Fibroblast of lung (primary cell): Measurements from ENCODE around the gene ERGIC3.
"Not testable (repeated sequence)": the region's sequence is repeated elsewhere in the genome, so short reads cannot be mapped to it uniquely, and the experiment has no call there.

Source experiments
- EZH2 ChIP-seq: IDR thresholded peaks from 2 replicates; pipeline ENCODE4 v1.5.1; 2012; ENCODE audit warnings: low read length, control low read depth, mild to moderate bottlenecking; ENCODE audit errors: missing control alignments
- TF ChIP-seq, protein P1 (sequence below), 2 donors: IDR thresholded peaks in 1 of 2; conservative IDR thresholded peaks in 1 of 2; 1 replicate in 1 of 2; 2 replicates in 1 of 2; pipeline ENCODE4 v1.5.1; 2011 to 2012; ENCODE audit warnings: low read length in 2 of 2, control low read depth in 1 of 2, inconsistent platforms in 1 of 2, low read depth in 1 of 2, mild to moderate bottlenecking in 1 of 2

DNA sequence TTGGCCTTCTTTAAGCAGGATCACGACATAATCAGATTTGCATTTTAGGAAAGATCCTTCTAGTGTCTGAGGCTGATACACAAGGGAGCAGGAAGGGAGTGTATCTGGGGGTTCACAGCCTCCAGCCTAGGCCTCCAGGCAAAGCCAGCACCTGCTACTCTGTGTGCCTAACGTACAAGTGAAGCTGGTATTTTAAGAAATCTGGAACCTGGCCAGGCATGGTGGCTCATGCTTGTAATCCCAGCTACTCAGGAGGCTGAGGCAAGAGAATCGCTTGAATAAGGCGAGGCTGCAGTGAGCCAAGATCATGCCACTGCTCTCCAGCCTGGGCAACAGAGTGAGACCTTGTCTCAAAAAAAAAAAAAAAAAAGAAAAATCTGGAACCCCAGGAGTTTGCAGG lies 13.6 kb downstream of the ERGIC3 start:
- TF ChIP-seq, protein P1, sequence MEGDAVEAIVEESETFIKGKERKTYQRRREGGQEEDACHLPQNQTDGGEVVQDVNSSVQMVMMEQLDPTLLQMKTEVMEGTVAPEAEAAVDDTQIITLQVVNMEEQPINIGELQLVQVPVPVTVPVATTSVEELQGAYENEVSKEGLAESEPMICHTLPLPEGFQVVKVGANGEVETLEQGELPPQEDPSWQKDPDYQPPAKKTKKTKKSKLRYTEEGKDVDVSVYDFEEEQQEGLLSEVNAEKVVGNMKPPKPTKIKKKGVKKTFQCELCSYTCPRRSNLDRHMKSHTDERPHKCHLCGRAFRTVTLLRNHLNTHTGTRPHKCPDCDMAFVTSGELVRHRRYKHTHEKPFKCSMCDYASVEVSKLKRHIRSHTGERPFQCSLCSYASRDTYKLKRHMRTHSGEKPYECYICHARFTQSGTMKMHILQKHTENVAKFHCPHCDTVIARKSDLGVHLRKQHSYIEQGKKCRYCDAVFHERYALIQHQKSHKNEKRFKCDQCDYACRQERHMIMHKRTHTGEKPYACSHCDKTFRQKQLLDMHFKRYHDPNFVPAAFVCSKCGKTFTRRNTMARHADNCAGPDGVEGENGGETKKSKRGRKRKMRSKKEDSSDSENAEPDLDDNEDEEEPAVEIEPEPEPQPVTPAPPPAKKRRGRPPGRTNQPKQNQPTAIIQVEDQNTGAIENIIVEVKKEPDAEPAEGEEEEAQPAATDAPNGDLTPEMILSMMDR (conservative IDR thresholded peaks at IDR 0.05 in 1 of 2, IDR thresholded peaks at IDR 0.05 in 1 of 2; ENCODE audit: low read depth in 1 of 2, low read length in 2 of 2) = not testable (repeated sequence)
- not testable (repeated sequence) for TF ChIP-seq EZH2
